Muscle of leg (tissue), 11 donors: Measurements from ENCODE around the gene GPC6. TPM values are rescaled to one million over a fixed set of nuclear protein-coding genes. Genes with fewer than 3 reads are reported as not detected.

Source experiments
- DNase-seq: peaks from one replicate; pipeline ENCODE4 v3.0.0; 2013
- H3K27ac ChIP-seq: one replicate; pipeline ENCODE4 v1.5.1; 2013; ENCODE audit warnings: mild to moderate bottlenecking, low read length, control low read depth
- H3K27me3 ChIP-seq: one replicate; pipeline ENCODE4 v1.6.1; 2013; ENCODE audit warnings: low read length; ENCODE audit not compliant: control insufficient read depth, insufficient read depth
- H3K36me3 ChIP-seq: one replicate; pipeline ENCODE4 v1.6.1; 2013; ENCODE audit warnings: low read length; ENCODE audit not compliant: control insufficient read depth, insufficient read depth
- H3K4me1 ChIP-seq: one replicate; pipeline ENCODE4 v1.6.1; 2013; ENCODE audit warnings: low read length; ENCODE audit not compliant: control insufficient read depth, insufficient read depth
- H3K4me3 ChIP-seq: one replicate; pipeline ENCODE4 v1.5.1; 2013; ENCODE audit warnings: low read length, control low read depth
- H3K9me3 ChIP-seq: replicated peaks from 2 replicates; pipeline ENCODE4 v1.6.1; 2013; ENCODE audit warnings: low read depth, low read length; ENCODE audit not compliant: control insufficient read depth
- WGBS: methylation state at CpG from one replicate; pipeline ENCODE4 v1.1.5; 2013; ENCODE audit warnings: missing lambda C conversion rate; ENCODE audit not compliant: insufficient coverage; 5-methylcytosine and 5-hydroxymethylcytosine counted together
- polyA plus RNA-seq, 8 donors: library from polyadenylated mRNA; unstranded; fragments of 120-200 nt; gene quantifications; one replicate each; pipeline versions ENCODE4 v1.2.1 to v1.2.3, GENCODE V29; 2013; ENCODE audit warnings: inconsistent platforms in 1 of 8, low replicate concordance in 1 of 8; ENCODE audit not compliant: insufficient read length in 8 of 8, insufficient read depth in 1 of 8
- total RNA-seq: library from RNA; stranded (reverse); fragments of 120-200 nt; gene quantifications from one replicate; pipeline ENCODE4 v1.2.4, GENCODE V29; 2013

Gene GPC6
- total and polyA plus RNA-seq, 9 donors, result 5.6 to 20.0 (median 9.9) TPM

DNA sequence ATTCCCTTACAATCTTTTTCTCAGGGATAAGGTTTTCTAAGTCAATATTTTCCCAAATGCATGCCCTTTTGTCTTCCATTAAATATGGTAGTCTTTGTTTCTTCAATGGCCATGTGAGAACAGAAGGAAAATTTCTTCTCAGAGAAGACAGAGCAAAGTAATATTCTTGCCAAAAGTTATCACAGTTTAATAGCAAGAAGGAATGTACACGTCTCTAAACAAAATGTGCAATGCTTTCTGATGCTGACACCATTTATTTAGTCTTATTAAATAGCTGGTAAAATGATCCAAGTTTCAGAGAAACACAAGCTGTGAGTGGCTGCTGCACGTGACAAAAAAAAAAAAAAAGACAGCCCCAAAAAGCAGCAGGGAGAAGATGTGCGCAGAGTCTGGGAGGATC, 542.5 kb downstream of the GPC6 start:
- no peak for DNase-seq
- no peaks in the 10 kb centered on the region for H3K27me3 ChIP-seq
- H3K27ac ChIP-seq, result no peak overlapping the region
- H3K4me3 ChIP-seq, result no peak overlapping the region
- no peaks in the 10 kb centered on the region for H3K4me1 ChIP-seq
- no peaks in the 10 kb centered on the region for H3K9me3 ChIP-seq
- no peaks in the 10 kb centered on the region for H3K36me3 ChIP-seq
- 80% methylated on average over 1 of the region's 3 CpGs for WGBS

DNA sequence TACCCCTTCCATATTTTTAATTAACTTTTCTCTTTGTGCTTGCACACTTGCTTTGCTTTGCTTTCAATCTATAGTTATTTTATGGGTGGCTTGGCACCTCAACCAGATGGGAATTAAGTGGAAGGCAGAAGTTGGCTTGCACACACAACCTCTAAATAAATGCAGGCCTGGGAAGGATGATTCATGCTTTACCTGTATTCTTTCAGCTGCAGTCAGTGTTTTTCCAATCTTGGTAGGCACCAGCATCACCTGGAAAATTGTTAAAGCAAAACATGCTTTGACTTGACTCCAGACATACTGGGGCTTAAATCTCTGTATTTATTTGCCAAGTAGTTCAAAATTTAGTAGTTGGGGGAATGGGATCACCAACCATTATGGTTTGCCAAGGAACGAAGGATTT, 543.0 kb downstream of the GPC6 start:
- no peak for DNase-seq
- no peaks in the 10 kb centered on the region for H3K4me1 ChIP-seq
- WGBS, result no CpG with 5 or more reads among the region's 1 CpG
- no peaks in the 10 kb centered on the region for H3K36me3 ChIP-seq
- H3K27me3 ChIP-seq, result no peaks in the 10 kb centered on the region
- H3K4me3 ChIP-seq, result no peak overlapping the region
- H3K9me3 ChIP-seq, result no peaks in the 10 kb centered on the region
- H3K27ac ChIP-seq, result no peak overlapping the region

DNA sequence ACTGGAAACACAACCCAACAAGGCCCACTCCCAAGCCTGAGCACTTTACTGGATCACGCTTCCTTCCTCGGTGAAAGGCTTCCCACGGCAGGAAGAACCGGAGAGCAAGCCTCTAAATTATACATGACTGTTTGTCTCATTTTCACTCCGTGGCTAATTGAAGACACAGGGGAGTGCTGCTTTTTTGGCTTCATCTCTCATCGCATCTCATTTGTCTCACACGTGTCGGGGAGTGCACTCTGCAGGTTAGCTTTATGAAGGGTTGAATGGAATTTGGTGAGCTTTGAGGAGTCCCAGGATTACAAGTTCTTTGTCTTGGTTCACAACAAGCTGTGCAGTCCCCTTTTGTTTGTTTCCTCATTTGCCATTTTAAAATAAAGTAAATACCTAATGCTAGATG, 544.6 kb downstream of the GPC6 start:
- 72% methylated on average over 7 of the region's 8 CpGs for WGBS

DNA sequence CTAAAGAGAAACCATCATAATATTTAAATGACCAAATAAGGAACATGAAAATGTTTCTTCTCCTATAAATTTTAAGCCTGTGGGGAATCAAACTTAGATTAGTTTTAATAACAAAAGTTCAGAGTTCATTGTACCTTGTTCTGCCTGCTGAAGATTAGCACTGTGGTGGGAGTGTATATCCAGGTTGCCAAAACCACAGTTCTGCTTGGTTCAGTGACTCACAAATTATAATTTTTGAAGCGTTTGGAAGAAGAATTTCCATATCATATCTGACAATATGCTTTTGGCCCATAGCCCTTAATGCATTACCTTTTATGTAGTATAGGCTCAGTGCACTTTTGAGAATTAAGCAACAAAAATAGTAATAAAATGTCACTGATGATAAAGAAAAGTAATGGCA, 545.2 kb downstream of the GPC6 start:
- Histone ChIP-seq H3K9me3 (no peaks in the 10 kb centered on the region), H3K27me3 (no peaks in the 10 kb centered on the region), H3K27ac (no peak overlapping the region), H3K36me3 (no peaks in the 10 kb centered on the region), H3K4me3 (no peak overlapping the region), H3K4me1 (no peaks in the 10 kb centered on the region)
- no peak for DNase-seq
- WGBS, result no CpG with 5 or more reads among the region's 1 CpG

More for the DNA sequence above, 544.6 kb downstream of the GPC6 start:
- Histone ChIP-seq H3K27ac (no peak overlapping the region), H3K27me3 (no peaks in the 10 kb centered on the region), H3K9me3 (no peaks in the 10 kb centered on the region), H3K4me1 (no peaks in the 10 kb centered on the region), H3K4me3 (no peak overlapping the region), H3K36me3 (no peaks in the 10 kb centered on the region)
- DNase-seq, result no peak

DNA sequence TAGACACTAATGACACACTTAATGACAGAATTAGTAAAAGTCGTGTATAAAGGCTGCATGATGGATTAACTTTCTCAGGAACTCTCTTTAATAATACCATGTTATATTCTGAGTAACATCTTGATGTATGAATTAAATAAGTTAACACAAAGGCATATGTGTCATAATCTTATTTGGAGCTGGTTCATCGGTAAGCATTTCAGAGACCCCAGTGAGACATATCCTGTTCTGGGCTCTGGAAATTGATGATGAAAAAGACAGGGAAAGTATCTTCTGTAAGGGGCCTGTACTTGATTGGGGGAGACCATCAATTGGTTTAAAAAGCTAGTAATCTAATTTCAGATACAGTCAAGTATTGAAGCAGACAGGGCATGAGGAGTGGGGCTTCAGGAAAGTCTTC, 547.9 kb downstream of the GPC6 start:
- Histone ChIP-seq H3K27me3 (no peaks in the 10 kb centered on the region), H3K27ac (no peak overlapping the region)
- DNase-seq, result no peak

DNA sequence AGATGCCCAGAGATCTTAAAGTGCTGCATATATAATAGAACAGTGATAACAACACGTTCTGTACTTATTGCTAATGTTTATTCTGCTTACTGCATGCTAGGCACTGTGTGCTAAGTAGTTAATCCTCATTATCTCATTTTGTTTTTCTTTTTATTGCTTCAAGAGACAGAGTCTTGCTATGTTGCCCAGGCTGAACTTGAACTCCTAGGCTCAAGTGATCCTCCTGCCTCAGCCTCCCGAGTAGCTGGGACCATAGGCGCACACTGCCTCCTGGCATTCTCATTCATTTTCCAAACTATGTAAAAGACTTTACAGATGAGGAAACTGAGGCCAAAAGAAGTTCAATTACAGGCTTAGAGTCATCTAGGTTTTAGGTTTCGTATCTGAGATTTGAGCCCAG, 548.4 kb downstream of the GPC6 start:
- Histone ChIP-seq H3K4me3 (no peak overlapping the region), H3K9me3 (no peaks in the 10 kb centered on the region), H3K36me3 (no peaks in the 10 kb centered on the region), H3K27me3 (no peaks in the 10 kb centered on the region), H3K4me1 (no peaks in the 10 kb centered on the region), H3K27ac (no peak overlapping the region)
- no peak for DNase-seq
- no CpG with 5 or more reads among the region's 4 CpGs for WGBS

More for the DNA sequence above, 547.9 kb downstream of the GPC6 start:
- H3K36me3 ChIP-seq, result no peaks in the 10 kb centered on the region
- 100% methylated on average over 1 of the region's 2 CpGs for WGBS
- H3K9me3 ChIP-seq, result no peaks in the 10 kb centered on the region
- H3K4me3 ChIP-seq, result no peak overlapping the region
- no peaks in the 10 kb centered on the region for H3K4me1 ChIP-seq

DNA sequence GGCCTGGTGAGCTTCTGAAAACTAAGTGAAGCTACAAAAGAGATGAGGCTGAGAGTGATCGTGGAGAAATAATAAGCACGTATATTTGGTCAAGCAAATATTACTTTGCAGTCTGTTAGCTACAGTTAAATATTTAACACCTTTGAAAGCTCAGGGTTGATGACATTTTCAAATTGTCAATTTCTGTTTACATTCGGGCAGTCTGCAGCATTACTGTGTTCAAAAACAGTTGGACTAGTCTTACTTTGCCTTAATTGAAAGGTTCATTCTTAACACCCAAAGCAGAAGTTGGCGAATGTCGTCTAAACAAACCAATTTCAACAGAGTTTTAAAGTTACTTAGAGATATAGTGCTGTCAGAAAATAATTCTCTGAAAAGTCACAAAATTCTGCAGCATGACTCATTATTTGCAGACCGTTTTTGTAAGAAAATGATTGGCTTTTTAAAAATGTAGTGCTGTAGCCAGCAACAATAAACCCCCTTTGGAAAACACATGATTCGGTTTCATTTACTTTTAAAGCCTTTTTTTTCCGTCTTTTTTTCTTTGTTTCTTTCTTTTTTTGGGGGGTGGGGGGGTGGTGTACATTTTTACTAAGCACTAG, 549.0 kb downstream of the GPC6 start:
- Histone ChIP-seq H3K4me1 (no peaks in the 10 kb centered on the region), H3K27ac (no peak overlapping the region), H3K9me3 (no peaks in the 10 kb centered on the region), H3K36me3 (no peaks in the 10 kb centered on the region), H3K4me3 (no peak overlapping the region), H3K27me3 (no peaks in the 10 kb centered on the region)
- WGBS, result no CpG with 5 or more reads among the region's 8 CpGs
- no peak for DNase-seq

DNA sequence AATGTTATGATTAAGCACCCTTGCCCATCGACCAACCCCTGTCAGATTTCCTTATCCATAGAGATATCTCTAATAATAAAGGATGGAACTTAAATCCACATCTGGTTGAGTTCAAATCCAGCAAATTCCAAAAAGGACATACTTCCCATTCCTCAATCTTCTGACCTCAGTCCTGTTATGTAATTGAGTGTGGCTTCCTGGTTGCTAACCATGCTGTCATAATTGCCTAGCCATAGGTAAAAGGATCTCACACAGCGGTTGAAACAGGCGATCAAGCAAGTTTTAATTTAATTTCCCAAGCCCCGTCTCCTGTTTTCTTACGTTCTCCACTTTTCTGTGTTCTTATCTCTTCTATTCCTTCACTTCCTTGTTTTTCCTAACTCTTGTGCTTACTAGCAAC, 550.3 kb downstream of the GPC6 start:
- Histone ChIP-seq H3K27ac (no peak overlapping the region), H3K27me3 (no peaks in the 10 kb centered on the region), H3K4me1 (no peaks in the 10 kb centered on the region), H3K4me3 (no peak overlapping the region), H3K9me3 (no peaks in the 10 kb centered on the region), H3K36me3 (no peaks in the 10 kb centered on the region)
- DNase-seq, result no peak
- WGBS, result 82% methylated on average over 4 of the region's 5 CpGs

DNA sequence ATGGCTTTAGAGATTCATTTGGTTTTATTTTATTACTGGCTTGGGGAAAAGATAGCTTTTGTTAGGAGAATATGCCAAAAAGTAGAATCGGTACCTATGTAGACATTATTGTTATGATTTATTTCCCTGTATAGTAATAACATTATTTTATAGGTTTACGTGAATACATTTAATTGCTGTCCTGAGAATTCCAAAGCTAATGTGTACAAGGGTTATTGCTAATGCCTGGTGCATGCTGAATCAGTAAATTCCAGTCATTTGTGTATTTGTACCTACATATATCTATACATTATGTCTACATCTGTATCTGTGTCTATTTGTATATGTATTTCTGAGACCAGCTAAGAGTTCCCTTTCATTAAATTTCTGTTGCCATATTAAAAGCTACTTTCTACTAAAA, 550.9 kb downstream of the GPC6 start:
- H3K27ac ChIP-seq, result no peak overlapping the region

DNA sequence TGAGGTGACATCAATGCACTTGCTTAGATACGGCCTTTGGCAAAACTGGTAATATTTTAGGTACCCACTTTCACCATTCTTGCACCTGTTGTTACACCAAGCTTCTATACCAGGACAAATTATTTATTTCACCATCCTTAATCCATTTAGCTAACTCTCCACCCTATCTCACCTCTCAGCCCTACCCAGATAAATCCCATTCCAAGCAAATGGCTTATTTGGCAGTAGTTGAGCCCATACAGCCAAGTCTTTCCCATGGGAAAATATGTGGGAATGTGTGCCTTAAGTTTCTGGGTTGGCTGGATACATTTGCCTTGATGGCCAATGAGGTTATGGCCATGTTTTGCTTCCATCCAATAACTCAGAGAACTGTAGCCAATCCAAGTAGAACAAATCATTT, 551.9 kb downstream of the GPC6 start:
- Histone ChIP-seq H3K27ac (no peak overlapping the region), H3K4me1 (no peaks in the 10 kb centered on the region), H3K36me3 (no peaks in the 10 kb centered on the region), H3K27me3 (no peaks in the 10 kb centered on the region), H3K4me3 (no peak overlapping the region), H3K9me3 (no peaks in the 10 kb centered on the region)
- 50% methylated on average over 1 of the region's 1 CpG for WGBS
- DNase-seq, result peak; percentile 21

More for the DNA sequence above, 550.9 kb downstream of the GPC6 start:
- no peaks in the 10 kb centered on the region for H3K4me1 ChIP-seq
- no CpG with 5 or more reads among the region's 2 CpGs for WGBS
- no peak overlapping the region for H3K4me3 ChIP-seq
- H3K36me3 ChIP-seq, result no peaks in the 10 kb centered on the region
- H3K27me3 ChIP-seq, result no peaks in the 10 kb centered on the region
- H3K9me3 ChIP-seq, result no peaks in the 10 kb centered on the region
- no peak for DNase-seq

DNA sequence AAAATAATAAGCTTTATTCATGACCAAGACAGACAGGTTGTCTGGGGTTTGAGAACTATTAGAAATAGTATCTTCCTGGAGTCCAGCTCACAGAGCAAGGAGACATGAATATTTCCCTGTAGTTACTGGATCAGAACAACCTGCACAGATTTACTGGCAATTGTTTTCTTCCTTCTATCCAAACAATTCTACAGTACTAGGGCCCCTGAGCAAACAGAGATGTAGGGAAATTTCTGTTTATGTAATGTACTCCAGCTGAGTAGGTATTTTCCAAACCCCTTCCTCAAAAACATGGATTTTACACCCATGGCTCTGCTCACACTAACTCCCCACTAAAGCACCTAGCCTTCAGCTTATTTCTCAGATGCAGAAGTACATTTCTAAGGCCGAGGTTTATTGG, 557.6 kb downstream of the GPC6 start:
- no peaks in the 10 kb centered on the region for H3K9me3 ChIP-seq
- H3K27ac ChIP-seq, result no peak overlapping the region
- no peaks in the 10 kb centered on the region for H3K36me3 ChIP-seq
- H3K4me3 ChIP-seq, result no peak overlapping the region
- no peaks in the 10 kb centered on the region for H3K27me3 ChIP-seq
- no peaks in the 10 kb centered on the region for H3K4me1 ChIP-seq
- no peak for DNase-seq
- WGBS, result no CpG with 5 or more reads among the region's 1 CpG
